ENCODE results near the gene ERC2. TPM values are rescaled to one million over a fixed set of nuclear protein-coding genes. Genes with fewer than 3 reads are reported as not detected.

ERC2 gene
- total and polyA plus RNA-seq, 2 donors (not counting 3 experiments of a cell fraction or from before 2014, with no cell fraction given) = 5.6 to 15.5 TPM

DNA sequence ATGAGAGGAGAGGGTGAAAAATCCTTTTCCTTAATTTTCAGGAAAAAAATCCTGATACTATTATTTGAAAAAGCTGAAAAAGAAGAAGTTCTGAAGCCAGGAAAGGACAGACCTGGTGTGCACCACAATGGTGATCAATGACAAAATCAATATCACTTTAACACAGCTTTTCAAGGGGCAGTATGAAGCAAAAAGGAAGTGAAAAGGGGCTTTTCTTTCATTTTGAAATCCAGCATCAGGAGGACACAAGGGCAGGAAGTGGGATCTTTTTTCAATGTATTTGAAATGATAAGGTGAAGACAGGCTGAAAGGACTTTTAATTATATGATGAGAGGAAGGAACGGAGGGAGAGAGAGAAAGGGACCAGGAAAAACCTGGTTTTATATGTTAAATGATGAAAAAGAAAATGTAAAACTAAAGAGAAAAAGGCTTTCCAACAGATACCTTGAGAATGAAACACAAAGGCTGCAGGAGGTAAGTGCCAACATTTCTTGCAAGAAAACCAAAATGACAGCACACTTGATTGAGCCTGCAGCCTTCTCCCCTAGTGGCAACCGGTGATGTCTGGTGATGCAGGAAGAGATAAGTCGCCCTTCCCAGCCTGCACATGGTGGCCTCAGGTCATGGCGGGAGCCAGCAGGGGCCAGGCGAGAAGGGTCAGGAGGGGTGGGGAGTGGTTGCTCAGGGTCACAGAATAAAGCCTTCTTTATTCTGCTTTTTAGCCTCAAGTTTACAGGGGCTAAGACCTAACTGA is 744.4 kb downstream of the ERC2 start:
- H3K27ac ChIP-seq (ENCODE audit: insufficient read depth, low read depth, low read length) = no peak overlapping the region
- no peak for FAIRE-seq
- dilution Hi-C loops (cut with MboI; ENCODE audit: extremely low pct_ligation_motif_present, low sequenced_read_pairs) = no loop called here

More for the DNA sequence above, 744.4 kb downstream of the ERC2 start:
- H3K27me3 ChIP-seq (ENCODE audit: control insufficient read depth in 2 of 2, insufficient read depth in 2 of 2, low read length in 2 of 2) = no peaks in the 10 kb centered on the region
- H2AFZ ChIP-seq (ENCODE audit: low read depth, low read length) = no peak overlapping the region
- no peak overlapping the region for H3K4me2 ChIP-seq (ENCODE audit: insufficient read depth, low read length)
- H3K9me1 ChIP-seq (replicated peaks; ENCODE audit: control insufficient read depth, extremely low read depth, insufficient read depth, low read length) = no peaks in the 10 kb centered on the region
- no TSS peak for BruUV-seq (replicated peaks)
- intact Hi-C loops (cut with micrococcal nuclease) = no loop called here
- no peak for DNase-seq (ENCODE audit: low read depth, low spot score)
- H3K9ac ChIP-seq (replicated peaks; ENCODE audit: extremely low read depth, insufficient read depth, low read length) = no peak overlapping the region
- H3K36me3 ChIP-seq (ENCODE audit: control insufficient read depth in 2 of 2, extremely low read depth in 1 of 2, insufficient read depth in 2 of 2, low read length in 2 of 2) = no peaks in the 10 kb centered on the region
- no peak overlapping the region for H3K4me3 ChIP-seq (replicated peaks in 1 of 3; ENCODE audit: insufficient read depth in 1 of 3, low read depth in 1 of 3, low read length in 3 of 3)
- ChIA-PET POLR2A (no interaction called here), CTCF (interaction anchor here (1.0 kb wide), 1 partner anchor 239 kb away, joined by 3 read pairs; no protein-coding TSS in a partner anchor)
- H3K4me1 ChIP-seq (ENCODE audit: control insufficient read depth, extremely low read depth, insufficient read depth, low read length) = no peaks in the 10 kb centered on the region
- no peak for TF ChIP-seq POLR2A (IDR thresholded peaks at IDR 0.05; ENCODE audit: low read depth, low read length)
- TF ChIP-seq POLR2AphosphoS5 (IDR thresholded peaks at IDR 0.05; ENCODE audit: insufficient read depth, low read depth, low read length) = no peak
- TF ChIP-seq, protein P1, sequence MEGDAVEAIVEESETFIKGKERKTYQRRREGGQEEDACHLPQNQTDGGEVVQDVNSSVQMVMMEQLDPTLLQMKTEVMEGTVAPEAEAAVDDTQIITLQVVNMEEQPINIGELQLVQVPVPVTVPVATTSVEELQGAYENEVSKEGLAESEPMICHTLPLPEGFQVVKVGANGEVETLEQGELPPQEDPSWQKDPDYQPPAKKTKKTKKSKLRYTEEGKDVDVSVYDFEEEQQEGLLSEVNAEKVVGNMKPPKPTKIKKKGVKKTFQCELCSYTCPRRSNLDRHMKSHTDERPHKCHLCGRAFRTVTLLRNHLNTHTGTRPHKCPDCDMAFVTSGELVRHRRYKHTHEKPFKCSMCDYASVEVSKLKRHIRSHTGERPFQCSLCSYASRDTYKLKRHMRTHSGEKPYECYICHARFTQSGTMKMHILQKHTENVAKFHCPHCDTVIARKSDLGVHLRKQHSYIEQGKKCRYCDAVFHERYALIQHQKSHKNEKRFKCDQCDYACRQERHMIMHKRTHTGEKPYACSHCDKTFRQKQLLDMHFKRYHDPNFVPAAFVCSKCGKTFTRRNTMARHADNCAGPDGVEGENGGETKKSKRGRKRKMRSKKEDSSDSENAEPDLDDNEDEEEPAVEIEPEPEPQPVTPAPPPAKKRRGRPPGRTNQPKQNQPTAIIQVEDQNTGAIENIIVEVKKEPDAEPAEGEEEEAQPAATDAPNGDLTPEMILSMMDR (IDR thresholded peaks at IDR 0.05; ENCODE audit: extremely low read depth in 1 of 2, insufficient read depth in 1 of 2, low read depth in 1 of 2, low read length in 2 of 2) = no peak
- no peak for TF ChIP-seq FOS (IDR thresholded peaks at IDR 0.05; ENCODE audit: borderline replicate concordance, insufficient read depth, low read length)
- no peak for TF ChIP-seq JUN (IDR thresholded peaks at IDR 0.05; ENCODE audit: borderline replicate concordance, insufficient read depth, insufficient read length, low read depth)
- no peak for TF ChIP-seq MAX (IDR thresholded peaks at IDR 0.05; ENCODE audit: insufficient read depth, insufficient read length)
- TF ChIP-seq EZH2 (IDR thresholded peaks at IDR 0.05; ENCODE audit: borderline replicate concordance, low read depth, low read length, severe bottlenecking) = no peak
- no peak for TF ChIP-seq GATA2 (IDR thresholded peaks at IDR 0.05; ENCODE audit: insufficient read depth, insufficient read length, low read depth, low read length)
- TF ChIP-seq MYC (IDR thresholded peaks at IDR 0.05; ENCODE audit: low read depth, low read length) = no peak
- H4K20me1 ChIP-seq (replicated peaks; ENCODE audit: control insufficient read depth, extremely low read depth, insufficient read depth, low read length) = no peaks in the 10 kb centered on the region
- no peaks in the 10 kb centered on the region for H3K79me2 ChIP-seq (ENCODE audit: control insufficient read depth, insufficient read depth, low read length)
- no peaks in the 10 kb centered on the region for H3K9me3 ChIP-seq (replicated peaks; ENCODE audit: control insufficient read depth, insufficient read depth, low read length)
